ENCODE data around the gene VSIG10L. TPM values are rescaled to one million over a fixed set of nuclear protein-coding genes. Genes with fewer than 3 reads are reported as not detected.

The VSIG10L gene
- total and polyA plus RNA-seq, 2 experiments from 2014 or later: 0.61 to 1.7 TPM

- Histone ChIP-seq H3K36me3 (ENCODE audit: low read depth) (no peaks in the 10 kb centered on the region), H3F3A (ENCODE audit: insufficient read depth) (no peaks in the 10 kb centered on the region), H3K4me1 (ENCODE audit: insufficient read depth) (peaks cover 4% of the 10 kb centered on the region), H3K4me2 (ENCODE audit: unreplicated experiment) (peak overlapping the region; percentile 47), H3K27me3 (replicated peaks; ENCODE audit: insufficient read depth) (peaks cover 14% of the 10 kb centered on the region), H3K79me2 (ENCODE audit: insufficient read depth) (no peaks in the 10 kb centered on the region), H4K20me1 (ENCODE audit: insufficient read depth) (no peaks in the 10 kb centered on the region), H3K4me3 (peak overlapping the region; percentile 50), H3K9ac (no peak overlapping the region), H3K9me3 (ENCODE audit: low read depth) (no peaks in the 10 kb centered on the region), H3K27ac (no peak overlapping the region), H2AFZ (peak overlapping the region; percentile 50; the same call in 1 of the 2 replicates), H3K9me2 (ENCODE audit: insufficient read depth) (no peaks in the 10 kb centered on the region)
- 3 to 4% methylated on average over 54 to 70 of the region's 75 CpGs for WGBS, 2 experiments (ENCODE audit: low coverage in 1 of 2, low lambda C conversion rate in 2 of 2, missing lambda C conversion rate in 2 of 2)
- TF ChIP-seq EZH2phosphoT487 (IDR thresholded peaks at IDR 0.05; ENCODE audit: insufficient read depth, low read depth): no peak
- TF ChIP-seq EZH2 (IDR thresholded peaks at IDR 0.05; ENCODE audit: insufficient read depth, poor library complexity, severe bottlenecking): peak; percentile 59
- in situ Hi-C loops (cut with MboI): no loop called here
- peak; percentile 83 for DNase-seq
Observed at GRCh38 chr19:51327066-51328001, 14.6 kb downstream of the VSIG10L start.

DNA sequence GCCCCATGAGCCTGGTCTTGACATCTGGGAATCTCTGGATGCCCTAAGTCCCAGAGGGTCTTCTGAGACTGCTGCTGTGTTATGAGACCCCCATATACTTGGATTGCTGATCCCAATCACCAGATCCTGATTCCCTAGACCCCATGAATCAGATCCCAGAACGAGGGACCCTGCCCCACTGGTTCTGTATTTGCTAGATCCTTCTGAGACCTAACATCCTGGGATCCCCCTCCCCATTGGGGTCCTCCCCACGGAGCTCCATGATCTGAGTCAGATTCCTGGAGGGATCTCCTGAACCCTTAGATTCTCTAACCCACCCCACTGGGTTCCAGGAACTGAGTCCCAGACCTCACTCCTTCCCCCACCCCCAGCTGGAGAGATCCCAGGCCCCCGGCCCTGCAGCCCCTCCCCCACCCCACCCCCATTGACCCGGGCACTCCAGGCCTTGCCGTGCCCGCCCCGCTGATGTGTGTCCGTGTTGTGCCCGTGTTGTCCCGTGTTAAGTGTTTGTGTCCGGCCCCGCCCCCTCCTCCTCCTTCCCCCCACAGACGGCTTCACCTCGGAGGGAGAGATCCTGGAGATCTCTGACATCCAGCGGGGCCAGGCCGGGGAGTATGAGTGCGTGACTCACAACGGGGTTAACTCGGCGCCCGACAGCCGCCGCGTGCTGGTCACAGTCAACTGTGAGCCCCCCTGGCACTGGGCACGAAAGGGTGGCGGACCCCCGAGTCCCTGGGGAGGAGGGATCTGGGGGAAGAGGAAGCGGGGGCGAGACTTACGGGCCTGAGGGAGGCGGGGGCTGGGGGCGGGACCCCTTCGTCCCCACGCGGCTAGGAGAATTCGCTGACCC lies 15.5 kb downstream of the VSIG10L start:
- no peak overlapping the region for H3K4me3 ChIP-seq
- H3K36me3 ChIP-seq (ENCODE audit: low read depth): no peaks in the 10 kb centered on the region
- H3F3A ChIP-seq (ENCODE audit: insufficient read depth): no peaks in the 10 kb centered on the region
- no peaks in the 10 kb centered on the region for H3K9me2 ChIP-seq (ENCODE audit: insufficient read depth)
- peaks cover 14% of the 10 kb centered on the region for H3K27me3 ChIP-seq (replicated peaks; ENCODE audit: insufficient read depth)
- H3K4me2 ChIP-seq (ENCODE audit: unreplicated experiment): no peak overlapping the region
- 11 to 14% methylated on average over 17 to 36 of the region's 36 CpGs for WGBS, 2 experiments (ENCODE audit: low coverage in 1 of 2, low lambda C conversion rate in 2 of 2, missing lambda C conversion rate in 2 of 2)
- TF ChIP-seq EZH2phosphoT487 (IDR thresholded peaks at IDR 0.05; ENCODE audit: insufficient read depth, low read depth) (no peak), EZH2 (IDR thresholded peaks at IDR 0.05; ENCODE audit: insufficient read depth, poor library complexity, severe bottlenecking) (no peak)
- H3K27ac ChIP-seq: no peak overlapping the region
- H3K9me3 ChIP-seq (ENCODE audit: low read depth): no peaks in the 10 kb centered on the region
- peaks cover 4% of the 10 kb centered on the region for H3K4me1 ChIP-seq (ENCODE audit: insufficient read depth)
- H3K9ac ChIP-seq: no peak overlapping the region
- in situ Hi-C loops (cut with MboI): no loop called here
- no peaks in the 10 kb centered on the region for H3K79me2 ChIP-seq (ENCODE audit: insufficient read depth)
- no peaks in the 10 kb centered on the region for H4K20me1 ChIP-seq (ENCODE audit: insufficient read depth)
- 0 out of 2 replicates have a peak overlapping the region, but pooled peaks have one; percentile 50 for H2AFZ ChIP-seq
- no peak for DNase-seq

DNA sequence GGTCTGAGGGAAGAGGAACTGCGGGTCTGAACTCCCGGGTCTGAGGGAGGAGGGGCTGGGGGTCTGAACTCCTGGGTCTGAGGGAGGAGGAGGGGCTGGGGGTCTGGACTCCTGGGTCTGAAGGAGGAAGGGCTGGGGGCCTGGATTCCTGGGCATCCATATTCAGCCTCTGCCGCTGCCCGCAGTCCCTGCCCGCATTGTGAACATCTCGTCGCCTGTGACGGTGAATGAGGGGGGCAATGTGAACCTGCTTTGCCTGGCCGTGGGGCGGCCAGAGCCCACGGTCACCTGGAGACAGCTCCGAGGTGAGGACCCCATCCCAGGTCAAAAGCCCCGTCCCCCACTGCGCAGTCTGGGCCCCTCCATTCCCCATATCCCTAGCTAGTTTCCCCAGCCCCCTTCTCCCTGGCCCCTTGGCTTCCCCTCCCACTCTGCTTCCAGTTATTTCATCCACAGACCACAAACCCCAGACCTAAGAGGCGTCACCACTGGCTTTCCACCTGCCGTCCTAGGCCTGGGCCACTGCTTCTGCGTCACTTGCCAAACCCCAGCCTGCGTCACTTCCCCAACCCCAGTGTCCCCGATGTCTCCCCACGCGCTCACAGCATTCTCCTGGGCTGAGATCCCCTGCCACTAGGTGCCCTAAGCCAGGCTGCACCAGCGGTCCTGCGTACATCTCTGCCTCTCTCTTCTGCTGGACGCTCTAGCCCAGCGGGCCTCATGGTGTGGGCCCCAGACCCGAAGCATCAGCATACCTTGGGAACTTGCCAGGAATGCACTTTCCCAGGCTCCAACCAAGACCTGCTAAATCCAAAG lies 16.6 kb downstream of the VSIG10L start:
- Histone ChIP-seq H3K27me3 (replicated peaks; ENCODE audit: insufficient read depth) (peaks cover 14% of the 10 kb centered on the region), H3K4me1 (ENCODE audit: insufficient read depth) (peaks cover 4% of the 10 kb centered on the region), H3K4me2 (ENCODE audit: unreplicated experiment) (no peak overlapping the region), H3K79me2 (ENCODE audit: insufficient read depth) (no peaks in the 10 kb centered on the region), H2AFZ (no peak overlapping the region), H3K9me3 (ENCODE audit: low read depth) (no peaks in the 10 kb centered on the region), H4K20me1 (ENCODE audit: insufficient read depth) (no peaks in the 10 kb centered on the region), H3K4me3 (no peak overlapping the region), H3K9ac (no peak overlapping the region), H3K9me2 (ENCODE audit: insufficient read depth) (no peaks in the 10 kb centered on the region), H3K36me3 (ENCODE audit: low read depth) (no peaks in the 10 kb centered on the region), H3F3A (ENCODE audit: insufficient read depth) (no peaks in the 10 kb centered on the region), H3K27ac (no peak overlapping the region)
- 65 to 70% methylated on average over 19 to 25 of the region's 26 CpGs for WGBS, 2 experiments (ENCODE audit: low coverage in 1 of 2, low lambda C conversion rate in 2 of 2, missing lambda C conversion rate in 2 of 2)
- TF ChIP-seq EZH2phosphoT487 (IDR thresholded peaks at IDR 0.05; ENCODE audit: insufficient read depth, low read depth) (no peak), EZH2 (IDR thresholded peaks at IDR 0.05; ENCODE audit: insufficient read depth, poor library complexity, severe bottlenecking) (no peak)
- in situ Hi-C loops (cut with MboI): no loop called here
- no peak for DNase-seq

DNA sequence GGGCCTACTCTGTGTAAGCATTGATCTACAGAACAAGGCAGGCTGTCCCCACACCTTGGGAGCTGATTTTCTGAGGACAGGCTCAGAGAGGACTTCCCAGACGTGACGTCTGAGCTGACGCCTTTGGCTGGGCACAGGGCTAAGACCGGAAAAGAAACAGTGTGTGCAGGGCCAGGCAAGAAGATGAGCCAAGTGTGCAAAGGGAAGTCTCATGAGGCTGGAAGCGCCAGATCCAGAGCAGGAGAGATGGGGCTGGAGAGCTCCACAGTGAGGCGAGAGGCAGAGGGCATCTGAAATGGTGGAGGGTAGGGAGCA lies 17.8 kb downstream of the VSIG10L start:
- in situ Hi-C loops (cut with MboI): no loop called here
- no peak for DNase-seq
- no peak for TF ChIP-seq EZH2phosphoT487 (IDR thresholded peaks at IDR 0.05; ENCODE audit: insufficient read depth, low read depth)
- TF ChIP-seq EZH2 (IDR thresholded peaks at IDR 0.05; ENCODE audit: insufficient read depth, poor library complexity, severe bottlenecking): no peak
- Histone ChIP-seq H3K4me3 (no peak overlapping the region), H3K9me2 (ENCODE audit: insufficient read depth) (no peaks in the 10 kb centered on the region), H3K4me2 (ENCODE audit: unreplicated experiment) (no peak overlapping the region), H3K36me3 (ENCODE audit: low read depth) (no peaks in the 10 kb centered on the region), H3K79me2 (ENCODE audit: insufficient read depth) (no peaks in the 10 kb centered on the region), H3F3A (ENCODE audit: insufficient read depth) (no peaks in the 10 kb centered on the region), H3K4me1 (ENCODE audit: insufficient read depth) (peaks cover 4% of the 10 kb centered on the region), H4K20me1 (ENCODE audit: insufficient read depth) (no peaks in the 10 kb centered on the region), H3K27me3 (replicated peaks; ENCODE audit: insufficient read depth) (peaks cover 14% of the 10 kb centered on the region), H3K27ac (no peak overlapping the region), H2AFZ (no peak overlapping the region), H3K9me3 (ENCODE audit: low read depth) (no peaks in the 10 kb centered on the region), H3K9ac (no peak overlapping the region)
- WGBS, 2 experiments (ENCODE audit: low coverage in 1 of 2, low lambda C conversion rate in 2 of 2, missing lambda C conversion rate in 2 of 2): 57 to 64% methylated on average over 6 of the region's 6 CpGs
